HepG2 (cell line): Measurements from ENCODE around the gene MRPS18C. TPM values are rescaled to one million over a fixed set of nuclear protein-coding genes. Genes with fewer than 3 reads are reported as not detected.

ENCODE experiments used
- ELK4 ChIP-seq: sonication (generic); formaldehyde crosslinking; IDR thresholded peaks from 2 replicates; pipeline ENCODE4 v1.9.0; 2021; ENCODE audit warnings: missing genetic modification reagents, borderline replicate concordance
- FOXO1 ChIP-seq: sonication (generic); formaldehyde crosslinking; IDR thresholded peaks from 2 replicates; pipeline ENCODE4 v1.4.0; 2020; ENCODE audit warnings: missing genetic modification reagents
- IKZF5 ChIP-seq: IDR thresholded peaks from 2 replicates; pipeline ENCODE4 v1.6.1; 2018; ENCODE audit warnings: missing genetic modification reagents, mild to moderate bottlenecking, missing compliant biosample characterization
- KDM5A ChIP-seq: fragments of 200-600 bp; sonication (generic); IDR thresholded peaks from 2 replicates; pipeline ENCODE4 v1.7.0; 2018; ENCODE audit warnings: antibody characterized with exemption, mild to moderate bottlenecking, low read length, borderline replicate concordance
- MYC ChIP-seq: sonication (generic); formaldehyde crosslinking; IDR thresholded peaks from 2 replicates; pipeline ENCODE4 v1.9.0; 2021; ENCODE audit warnings: missing genetic modification reagents, borderline replicate concordance
- MYPOP ChIP-seq: sonication (generic); formaldehyde crosslinking; IDR thresholded peaks from 2 replicates; pipeline ENCODE4 v1.8.1; 2023; ENCODE audit warnings: mild to moderate bottlenecking, moderate library complexity, missing genetic modification reagents
- PLSCR1 ChIP-seq: sonication (generic); formaldehyde crosslinking; IDR thresholded peaks from 2 replicates; pipeline ENCODE4 v1.5.0; 2020; ENCODE audit warnings: missing genetic modification reagents, mild to moderate bottlenecking, borderline replicate concordance
- STAG1 ChIP-seq: sonication (generic); formaldehyde crosslinking; IDR thresholded peaks from 2 replicates; pipeline ENCODE4 v1.4.0; 2020; ENCODE audit warnings: missing genetic modification reagents
- ZBTB14 ChIP-seq: sonication (generic); formaldehyde crosslinking; IDR thresholded peaks from 2 replicates; pipeline ENCODE4 v1.4.0; 2020; ENCODE audit warnings: missing genetic modification reagents
- ZBTB3 ChIP-seq: sonication (generic); formaldehyde crosslinking; IDR thresholded peaks from 2 replicates; pipeline ENCODE4 v1.4.0; 2020; ENCODE audit warnings: low read depth, mild to moderate bottlenecking, moderate library complexity, missing genetic modification reagents, borderline replicate concordance
- ZNF318 ChIP-seq: sonication (generic); formaldehyde crosslinking; IDR thresholded peaks from 2 replicates; pipeline ENCODE4 v1.4.0; 2020; ENCODE audit warnings: mild to moderate bottlenecking, missing genetic modification reagents
- ZNF557 ChIP-seq: sonication (generic); formaldehyde crosslinking; IDR thresholded peaks from 2 replicates; pipeline ENCODE4 v1.4.0; 2020; ENCODE audit warnings: missing genetic modification reagents
- ZNF589 ChIP-seq: sonication (generic); formaldehyde crosslinking; conservative IDR thresholded peaks from 2 replicates; pipeline ENCODE4 v1.8.0; 2022; ENCODE audit warnings: mild to moderate bottlenecking, moderate library complexity, missing genetic modification reagents
- polyA plus RNA-seq, 8 experiments: library from polyadenylated mRNA; depleted of rRNA in 3 of 8; stranded (reverse) in 7 of 8; unstranded in 1 of 8; fragments of >200 nt; fragmentation: Illumina TruSeq in 4 of 8; extraction: Trizol in 4 of 8; gene quantifications; 2 replicates each; pipeline versions ENCODE4 v1.2.1 to v1.2.3, GENCODE V29; 2011 to 2016; ENCODE audit warnings: low read depth in 4 of 8, missing spikeins in 1 of 8, mixed read lengths in 1 of 8; ENCODE audit not compliant: insufficient read depth in 1 of 8
- total RNA-seq, 5 experiments: library from RNA; depleted of rRNA; stranded (reverse); fragments of >200 nt; fragmentation: Illumina TruSeq; extraction: Trizol; gene quantifications; 2 replicates each; pipeline ENCODE4 v1.2.3, GENCODE V29; 2016; ENCODE audit warnings: low read depth in 1 of 5

The MRPS18C gene
- total and polyA plus RNA-seq, 2 of the 13 experiments (the other 11 are each of a cell fraction or from before 2014, with no cell fraction given), result 45.4 to 124 TPM

GRCh38 chr4:83455281-83456183 lies at the start of gene MRPS18C, which contains the start of gene HELQ (continued):
- TF ChIP-seq ZNF318 (CRISPR knock-in tag) (no peak; the same call in 1 of the 2 replicates), FOXO1 (CRISPR knock-in tag) (no peak; the same call in 1 of the 2 replicates), ZNF557 (CRISPR knock-in tag) (peak; percentile 72; the same call in 1 of the 2 replicates), STAG1 (CRISPR knock-in tag) (0 out of 2 replicates have a peak, but pooled peaks have one; percentile 8), ZBTB3 (no peak), ZNF589 (CRISPR knock-in tag) (no peak), ZBTB14 (CRISPR knock-in tag) (no peak), MYC (CRISPR knock-in tag) (peak; percentile 87), KDM5A (peak; percentile 98), ELK4 (CRISPR knock-in tag) (0 out of 2 replicates have a peak, but pooled peaks have one; percentile 8), IKZF5 (CRISPR knock-in tag) (peak; percentile 92), PLSCR1 (CRISPR knock-in tag) (no peak), MYPOP (CRISPR knock-in tag) (peak; percentile 55; the same call in 1 of the 2 replicates)
